ENCODE results near the gene TRAF7.

The TRAF7 gene

GRCh38 chr16:2213817-2214718 is 58.5 kb downstream of the TRAF7 start:
- Histone ChIP-seq H3K36me3 (ENCODE audit: control insufficient read depth, insufficient read depth, low read length) (peaks cover 1% of the 10 kb centered on the region), H3K4me3 (ENCODE audit: insufficient read depth, low read depth, low read length, poor library complexity, severe bottlenecking) (peak overlapping the region; percentile 58), H3K27me3 (replicated peaks; ENCODE audit: control insufficient read depth, insufficient read depth, low read length, poor library complexity, severe bottlenecking) (no peaks in the 10 kb centered on the region), H3K27ac (ENCODE audit: insufficient read depth, low read length, poor library complexity, severe bottlenecking) (peak overlapping the region; percentile 51), H3K9me3 (ENCODE audit: control insufficient read depth, low read length) (no peaks in the 10 kb centered on the region), H3K4me1 (ENCODE audit: control insufficient read depth, insufficient read depth, low read length, poor library complexity, severe bottlenecking) (peaks cover 14% of the 10 kb centered on the region)
- no peak for DNase-seq

DNA sequence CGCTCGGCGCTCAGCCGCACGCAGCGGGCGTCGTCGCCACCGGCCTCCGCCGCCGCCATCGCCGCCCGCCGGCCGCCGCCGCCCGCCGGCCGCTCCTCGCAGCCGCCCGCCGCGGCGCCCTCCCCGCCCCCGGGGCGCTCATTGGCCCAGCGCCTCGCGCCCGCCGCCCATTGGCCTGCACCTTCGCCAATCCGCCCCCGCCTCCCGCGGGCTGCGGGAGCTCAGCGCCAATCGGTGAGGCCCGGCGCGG is 59.1 kb downstream of the TRAF7 start, which contains the start of gene PGP:
Gene PGP (minus strand): TSS at position 122 of the 250 bp plus-strand sequence. CDS start 63 bp downstream, at position 59.
- H3K4me3 ChIP-seq (ENCODE audit: insufficient read depth, low read depth, low read length, poor library complexity, severe bottlenecking): peak within 1 kb of the TSS; percentile 80
- peak within 1 kb of the TSS; percentile 78 for H3K27ac ChIP-seq (ENCODE audit: insufficient read depth, low read length, poor library complexity, severe bottlenecking)
- H3K36me3 ChIP-seq (ENCODE audit: control insufficient read depth, insufficient read depth, low read length): no peaks in the 10 kb centered on the region
- no peaks in the 10 kb centered on the region for H3K27me3 ChIP-seq (replicated peaks; ENCODE audit: control insufficient read depth, insufficient read depth, low read length, poor library complexity, severe bottlenecking)
- H3K4me1 ChIP-seq (ENCODE audit: control insufficient read depth, insufficient read depth, low read length, poor library complexity, severe bottlenecking): peaks cover 14% of the 10 kb centered on the region
- DNase-seq: no peak
- H3K9me3 ChIP-seq (ENCODE audit: control insufficient read depth, low read length): no peaks in the 10 kb centered on the region

DNA sequence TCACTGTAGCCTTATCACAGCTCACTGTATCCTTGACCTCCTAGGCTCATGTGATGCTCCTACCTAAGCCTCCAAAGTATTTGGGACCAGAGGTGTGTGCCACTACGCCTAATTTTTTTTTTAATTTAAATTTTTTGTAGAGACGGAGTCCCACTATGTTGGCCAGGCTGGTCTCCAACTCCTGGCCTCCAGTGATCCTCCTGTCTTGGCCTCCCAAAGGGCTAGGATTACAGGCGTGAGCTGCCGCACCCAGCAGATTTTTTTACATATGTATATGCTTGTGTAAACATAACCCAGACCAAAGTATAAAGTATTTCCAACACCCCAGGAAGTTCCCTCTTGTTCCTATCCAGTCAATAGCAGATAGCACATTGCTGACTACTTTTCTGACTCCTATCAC is 60.7 kb downstream of the TRAF7 start:
- no peak for DNase-seq
- H3K36me3 ChIP-seq (ENCODE audit: control insufficient read depth, insufficient read depth, low read length): no peaks in the 10 kb centered on the region
- H3K27me3 ChIP-seq (replicated peaks; ENCODE audit: control insufficient read depth, insufficient read depth, low read length, poor library complexity, severe bottlenecking): no peaks in the 10 kb centered on the region
- no peak overlapping the region for H3K4me3 ChIP-seq (ENCODE audit: insufficient read depth, low read depth, low read length, poor library complexity, severe bottlenecking)
- no peak overlapping the region for H3K27ac ChIP-seq (ENCODE audit: insufficient read depth, low read length, poor library complexity, severe bottlenecking)
- H3K9me3 ChIP-seq (ENCODE audit: control insufficient read depth, low read length): no peaks in the 10 kb centered on the region
- H3K4me1 ChIP-seq (ENCODE audit: control insufficient read depth, insufficient read depth, low read length, poor library complexity, severe bottlenecking): peaks cover 14% of the 10 kb centered on the region

DNA sequence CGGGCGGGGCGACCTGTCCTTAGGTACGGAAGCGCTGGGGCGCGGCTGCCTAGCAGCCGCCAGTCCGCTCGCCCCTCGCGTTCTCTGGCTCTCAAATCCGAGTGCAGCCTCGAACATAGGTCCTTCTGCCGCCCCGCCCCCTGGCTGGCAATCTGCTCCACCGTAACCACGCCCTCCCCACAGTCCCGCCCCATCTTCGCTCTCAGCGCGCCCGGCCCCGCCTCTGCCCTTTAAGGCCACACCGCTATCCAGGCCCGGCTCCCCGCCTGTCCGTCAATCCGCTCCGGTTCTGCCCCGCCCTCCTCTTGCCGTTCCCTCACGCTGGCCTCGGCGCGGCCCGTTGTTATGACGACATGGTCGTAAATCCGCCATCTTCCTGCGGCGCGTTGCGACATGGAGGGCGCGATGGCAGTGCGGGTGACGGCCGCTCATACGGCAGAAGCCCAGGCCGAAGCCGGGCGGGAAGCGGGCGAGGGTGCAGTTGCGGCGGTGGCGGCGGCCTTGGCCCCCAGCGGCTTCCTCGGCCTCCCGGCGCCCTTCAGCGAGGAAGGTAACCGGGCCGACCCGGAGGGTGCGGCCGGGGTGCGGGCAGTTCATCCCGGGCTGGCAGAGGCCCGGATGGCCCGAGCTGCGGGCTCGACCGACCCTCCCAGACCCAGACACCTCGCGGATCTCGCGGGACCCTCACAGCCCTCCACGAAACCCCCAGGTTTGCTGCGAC is 67.8 kb downstream of the TRAF7 start, which contains the start of gene E4F1:
Gene E4F1 (plus strand): TSS at position 371 of the 721 bp plus-strand sequence. CDS start 23 bp downstream, at position 394.
- Histone ChIP-seq H3K9me3 (ENCODE audit: control insufficient read depth, low read length) (no peaks in the 10 kb centered on the region), H3K27ac (ENCODE audit: insufficient read depth, low read length, poor library complexity, severe bottlenecking) (peak within 1 kb of the TSS; percentile 84), H3K4me3 (ENCODE audit: insufficient read depth, low read depth, low read length, poor library complexity, severe bottlenecking) (peak within 1 kb of the TSS; percentile 95), H3K4me1 (ENCODE audit: control insufficient read depth, insufficient read depth, low read length, poor library complexity, severe bottlenecking) (peaks cover 6% of the 10 kb centered on the region), H3K36me3 (ENCODE audit: control insufficient read depth, insufficient read depth, low read length) (peaks cover 3% of the 10 kb centered on the region), H3K27me3 (replicated peaks; ENCODE audit: control insufficient read depth, insufficient read depth, low read length, poor library complexity, severe bottlenecking) (no peaks in the 10 kb centered on the region)
- peak; percentile 98 to 99 (median 99) for DNase-seq

DNA sequence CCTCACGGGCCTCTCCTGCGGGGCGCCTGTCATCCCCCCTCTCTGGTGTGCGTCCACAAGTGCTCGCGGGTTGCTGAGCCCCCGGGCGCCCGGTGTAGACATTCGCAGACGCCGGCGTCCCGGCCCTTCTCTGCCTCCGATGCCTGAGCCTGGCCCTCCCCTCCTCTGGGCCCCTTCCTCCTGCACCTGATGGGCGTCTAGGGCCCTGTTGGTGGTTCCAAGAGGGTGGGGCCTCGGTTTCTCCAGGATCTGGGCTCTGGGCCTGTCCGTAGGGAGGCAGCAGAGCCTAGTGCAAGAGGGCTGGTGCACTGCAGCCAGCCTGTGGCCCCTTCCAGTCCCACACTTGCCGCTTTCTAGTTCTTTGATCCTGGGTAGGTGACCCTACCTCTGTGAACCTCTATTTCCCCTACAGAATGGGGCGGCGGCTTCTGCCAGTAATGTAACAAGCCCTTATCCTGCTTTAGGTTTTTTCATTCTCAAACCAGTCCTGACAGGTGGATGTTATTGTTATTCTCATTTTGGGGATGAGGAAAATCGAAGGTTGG is 68.4 kb downstream of the TRAF7 start:
- DNase-seq: no peak

GRCh38 chr16:2226245-2226793 is 70.7 kb downstream of the TRAF7 start:
- Histone ChIP-seq H3K4me3 (ENCODE audit: insufficient read depth, low read depth, low read length, poor library complexity, severe bottlenecking) (no peak overlapping the region), H3K27ac (ENCODE audit: insufficient read depth, low read length, poor library complexity, severe bottlenecking) (no peak overlapping the region), H3K4me1 (ENCODE audit: control insufficient read depth, insufficient read depth, low read length, poor library complexity, severe bottlenecking) (peaks cover 6% of the 10 kb centered on the region), H3K9me3 (ENCODE audit: control insufficient read depth, low read length) (no peaks in the 10 kb centered on the region), H3K27me3 (replicated peaks; ENCODE audit: control insufficient read depth, insufficient read depth, low read length, poor library complexity, severe bottlenecking) (no peaks in the 10 kb centered on the region), H3K36me3 (ENCODE audit: control insufficient read depth, insufficient read depth, low read length) (peaks cover 32% of the 10 kb centered on the region)
- no peak for DNase-seq

More for the DNA sequence above, 68.4 kb downstream of the TRAF7 start:
- H3K27ac ChIP-seq (ENCODE audit: insufficient read depth, low read length, poor library complexity, severe bottlenecking): peak overlapping the region; percentile 84
- H3K36me3 ChIP-seq (ENCODE audit: control insufficient read depth, insufficient read depth, low read length): peaks cover 9% of the 10 kb centered on the region
- no peaks in the 10 kb centered on the region for H3K9me3 ChIP-seq (ENCODE audit: control insufficient read depth, low read length)
- peaks cover 6% of the 10 kb centered on the region for H3K4me1 ChIP-seq (ENCODE audit: control insufficient read depth, insufficient read depth, low read length, poor library complexity, severe bottlenecking)
- H3K27me3 ChIP-seq (replicated peaks; ENCODE audit: control insufficient read depth, insufficient read depth, low read length, poor library complexity, severe bottlenecking): no peaks in the 10 kb centered on the region
- peak overlapping the region; percentile 95 for H3K4me3 ChIP-seq (ENCODE audit: insufficient read depth, low read depth, low read length, poor library complexity, severe bottlenecking)

- H3K4me3 ChIP-seq (ENCODE audit: insufficient read depth, low read depth, low read length, poor library complexity, severe bottlenecking): no peak overlapping the region
- H3K36me3 ChIP-seq (ENCODE audit: control insufficient read depth, insufficient read depth, low read length): peaks cover 38% of the 10 kb centered on the region
Measured at GRCh38 chr16:2226918-2227317, 71.3 kb downstream of the TRAF7 start.

More at GRCh38 chr16:2226918-2227317, 71.3 kb downstream of the TRAF7 start:
- no peaks in the 10 kb centered on the region for H3K9me3 ChIP-seq (ENCODE audit: control insufficient read depth, low read length)
- peaks cover 6% of the 10 kb centered on the region for H3K4me1 ChIP-seq (ENCODE audit: control insufficient read depth, insufficient read depth, low read length, poor library complexity, severe bottlenecking)
- H3K27me3 ChIP-seq (replicated peaks; ENCODE audit: control insufficient read depth, insufficient read depth, low read length, poor library complexity, severe bottlenecking): no peaks in the 10 kb centered on the region
- DNase-seq: no peak
- no peak overlapping the region for H3K27ac ChIP-seq (ENCODE audit: insufficient read depth, low read length, poor library complexity, severe bottlenecking)
